ENCODE results near the gene NHEJ1. TPM values are rescaled to one million over a fixed set of nuclear protein-coding genes. Genes with fewer than 3 reads are reported as not detected.

Gene NHEJ1
- total RNA-seq, 1 experiment from 2014 or later: 20.8 TPM

GRCh38 chr2:219140722-219141121, 19.9 kb downstream of the NHEJ1 start:
- H2AK5ac ChIP-seq (ENCODE audit: insufficient read length, low read length): no peak overlapping the region
- no peaks in the 10 kb centered on the region for H3K4me1 ChIP-seq (ENCODE audit: insufficient read depth, low read length)
- Mint-ChIP-seq H3K27me3 (ENCODE audit: low read depth) (no peaks in the 10 kb centered on the region), H3K4me1 (no peaks in the 10 kb centered on the region), H3K4me3 (no peak overlapping the region), H3K27ac (no peak overlapping the region), H3K36me3 (ENCODE audit: insufficient read depth in 1 of 3, low read depth in 3 of 3) (peaks cover 6 to 21% (median 11%) of the 10 kb centered on the region in 3 experiments; a peak in 5 of 7 replicates), H3K9me3 (no peaks in the 10 kb centered on the region)
- H4K20me1 ChIP-seq (ENCODE audit: control insufficient read depth, insufficient read depth, insufficient read length): no peaks in the 10 kb centered on the region
- no peak overlapping the region for H2BK12ac ChIP-seq (ENCODE audit: insufficient read length, low read depth, low read length)
- no peak overlapping the region for H4K8ac ChIP-seq (replicated peaks; ENCODE audit: insufficient read length, low read depth, low read length)
- no peaks in the 10 kb centered on the region for H3K27me3 ChIP-seq (ENCODE audit: insufficient read depth, low read length)
- H3K4me2 ChIP-seq (ENCODE audit: insufficient read depth, insufficient read length, low read length): no peak overlapping the region
- no peak overlapping the region for H3T11ph ChIP-seq (ENCODE audit: low read length)
- H3K23ac ChIP-seq (ENCODE audit: insufficient read length, low read depth, low read length): no peak overlapping the region
- WGBS (ENCODE audit: extremely low coverage, insufficient read length, low lambda C conversion rate): no CpG with 5 or more reads among the region's 3 CpGs
- no peak overlapping the region for H3K4ac ChIP-seq (ENCODE audit: low read depth, low read length)
- no peak overlapping the region for H2BK20ac ChIP-seq (ENCODE audit: low read depth, low read length, poor library complexity, severe bottlenecking)
- no peaks in the 10 kb centered on the region for H3K9me3 ChIP-seq (ENCODE audit: control insufficient read depth, low read depth, low read length)
- H3K14ac ChIP-seq (ENCODE audit: insufficient read depth, low read length): no peak overlapping the region
- no peak overlapping the region for H2AFZ ChIP-seq (ENCODE audit: low read length)
- TF ChIP-seq, protein P1, sequence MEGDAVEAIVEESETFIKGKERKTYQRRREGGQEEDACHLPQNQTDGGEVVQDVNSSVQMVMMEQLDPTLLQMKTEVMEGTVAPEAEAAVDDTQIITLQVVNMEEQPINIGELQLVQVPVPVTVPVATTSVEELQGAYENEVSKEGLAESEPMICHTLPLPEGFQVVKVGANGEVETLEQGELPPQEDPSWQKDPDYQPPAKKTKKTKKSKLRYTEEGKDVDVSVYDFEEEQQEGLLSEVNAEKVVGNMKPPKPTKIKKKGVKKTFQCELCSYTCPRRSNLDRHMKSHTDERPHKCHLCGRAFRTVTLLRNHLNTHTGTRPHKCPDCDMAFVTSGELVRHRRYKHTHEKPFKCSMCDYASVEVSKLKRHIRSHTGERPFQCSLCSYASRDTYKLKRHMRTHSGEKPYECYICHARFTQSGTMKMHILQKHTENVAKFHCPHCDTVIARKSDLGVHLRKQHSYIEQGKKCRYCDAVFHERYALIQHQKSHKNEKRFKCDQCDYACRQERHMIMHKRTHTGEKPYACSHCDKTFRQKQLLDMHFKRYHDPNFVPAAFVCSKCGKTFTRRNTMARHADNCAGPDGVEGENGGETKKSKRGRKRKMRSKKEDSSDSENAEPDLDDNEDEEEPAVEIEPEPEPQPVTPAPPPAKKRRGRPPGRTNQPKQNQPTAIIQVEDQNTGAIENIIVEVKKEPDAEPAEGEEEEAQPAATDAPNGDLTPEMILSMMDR (conservative IDR thresholded peaks at IDR 0.05): no peak
- no peak overlapping the region for H3K56ac ChIP-seq (ENCODE audit: insufficient read length, low read depth, low read length)
- H3K23me2 ChIP-seq (ENCODE audit: insufficient read length, low read depth, low read length, poor library complexity, severe bottlenecking): no peaks in the 10 kb centered on the region
- no peak overlapping the region for H3K18ac ChIP-seq (ENCODE audit: insufficient read length, low read depth, low read length)
- H3K79me1 ChIP-seq (ENCODE audit: insufficient read depth, low read depth, low read length, poor library complexity, severe bottlenecking): no peaks in the 10 kb centered on the region
- H4K5ac ChIP-seq (ENCODE audit: insufficient read length, low read depth, low read length): no peak overlapping the region
- H2BK120ac ChIP-seq (ENCODE audit: low read depth, low read length, poor library complexity, severe bottlenecking): no peak overlapping the region
- H3K79me2 ChIP-seq (ENCODE audit: insufficient read depth, low read length): no peaks in the 10 kb centered on the region
- no peak overlapping the region for H2BK15ac ChIP-seq (ENCODE audit: low read depth, low read length)
- no peak overlapping the region for H2BK5ac ChIP-seq (ENCODE audit: insufficient read length, low read length)
- no peak overlapping the region for H3K27ac ChIP-seq (ENCODE audit: insufficient read length, low read depth, low read length)
- H4K91ac ChIP-seq (ENCODE audit: insufficient read length, low read depth, low read length): no peak overlapping the region
- H3K9ac ChIP-seq (ENCODE audit: extremely low read depth, insufficient read length, low read length): no peak overlapping the region
- DNase-seq: no peak

Measured in H9 (cell line).